GM21619 (cell line): ENCODE results near the gene OPN1MW2.
"Not testable (repeated sequence)": the region's sequence is repeated elsewhere in the genome, so short reads cannot be mapped to it uniquely, and the experiment has no call there.

Source experiments
- ATAC-seq: cut with Tn5 transposase; IDR thresholded peaks from one replicate; pipeline ENCODE4 v1.9.1; 2021; ENCODE audit not compliant: unreplicated experiment

The OPN1MW2 gene

DNA sequence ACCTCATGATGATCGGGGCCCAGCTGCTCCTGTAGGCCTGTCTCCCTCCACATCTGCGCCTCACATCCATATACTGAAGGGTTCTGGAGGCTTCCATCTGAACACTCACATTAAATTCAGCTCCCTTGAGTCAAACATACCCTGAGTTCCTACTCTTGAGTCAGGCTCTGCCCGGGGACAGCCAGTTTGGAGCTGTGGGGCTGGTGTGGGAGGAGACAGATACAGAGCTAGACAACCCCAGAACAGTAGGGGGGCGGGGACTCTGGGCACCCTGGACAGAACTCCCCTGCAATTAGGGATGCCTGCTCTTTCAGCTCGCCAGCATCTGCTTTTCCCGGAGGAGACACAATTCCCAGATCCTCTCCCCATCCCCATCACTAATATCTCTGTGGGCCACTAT lies 43.5 kb downstream of the OPN1MW2 start:
- not testable (repeated sequence) for ATAC-seq

- not testable (repeated sequence) for ATAC-seq
These were observed 49.7 kb downstream of the OPN1MW2 start for GRCh38 chrX:154269245-154269644.
